GM19468 (cell line): ENCODE results near the gene PPP6R2.
"Not testable (repeated sequence)": the region's sequence is repeated elsewhere in the genome, so short reads cannot be mapped to it uniquely, and the experiment has no call there.

ENCODE experiments used
- ATAC-seq: cut with Tn5 transposase; IDR thresholded peaks from one replicate; pipeline ENCODE4 v1.9.1; 2021; ENCODE audit warnings: mild to moderate bottlenecking, moderate library complexity, moderate number of reproducible peaks; ENCODE audit not compliant: unreplicated experiment; ENCODE audit errors: extremely low read depth

Gene PPP6R2

GRCh38 chr22:50376085-50376651 is 33.0 kb downstream of the PPP6R2 start:
- no peak for ATAC-seq

GRCh38 chr22:50381021-50381555 is 38.0 kb downstream of the PPP6R2 start:
- ATAC-seq: not testable (repeated sequence)

GRCh38 chr22:50396751-50397370 is 53.7 kb downstream of the PPP6R2 start:
- ATAC-seq: no peak

GRCh38 chr22:50397371-50398060 is 54.4 kb downstream of the PPP6R2 start:
- not testable (repeated sequence) for ATAC-seq

GRCh38 chr22:50398831-50399648 is 55.9 kb downstream of the PPP6R2 start:
- ATAC-seq: no peak

GRCh38 chr22:50399751-50400331 is 56.7 kb downstream of the PPP6R2 start:
- no peak for ATAC-seq

GRCh38 chr22:50400406-50400805 is 57.3 kb downstream of the PPP6R2 start:
- no peak for ATAC-seq

GRCh38 chr22:50400931-50401330 is 57.8 kb downstream of the PPP6R2 start:
- no peak for ATAC-seq

- ATAC-seq: no peak
Measured at GRCh38 chr22:50401907-50402306, 58.8 kb downstream of the PPP6R2 start.

- ATAC-seq: no peak
Measured at GRCh38 chr22:50403701-50404101, 60.6 kb downstream of the PPP6R2 start.

GRCh38 chr22:50406416-50407170 is 63.5 kb downstream of the PPP6R2 start:
- ATAC-seq: no peak

GRCh38 chr22:50408311-50408710 is 65.2 kb downstream of the PPP6R2 start:
- ATAC-seq: no peak

- not testable (repeated sequence) for ATAC-seq
Measured at GRCh38 chr22:50408954-50409353, 65.8 kb downstream of the PPP6R2 start.

GRCh38 chr22:50414476-50415248 is 71.5 kb downstream of the PPP6R2 start:
- ATAC-seq: no peak

- no peak for ATAC-seq
Measured at GRCh38 chr22:50415426-50415825, 72.3 kb downstream of the PPP6R2 start.

GRCh38 chr22:50416996-50417395 is 73.9 kb downstream of the PPP6R2 start:
- no peak for ATAC-seq

GRCh38 chr22:50417411-50418210 is 74.5 kb downstream of the PPP6R2 start:
- ATAC-seq: no peak

- no peak for ATAC-seq
Measured at GRCh38 chr22:50418624-50419023, 75.5 kb downstream of the PPP6R2 start.
